HG03103 (cell line): Measurements from ENCODE around the gene TBX2.
"Not testable (repeated sequence)": the region's sequence is repeated elsewhere in the genome, so short reads cannot be mapped to it uniquely, and the experiment has no call there.

Experiments
- ATAC-seq: cut with Tn5 transposase; IDR thresholded peaks from one replicate; pipeline ENCODE4 v1.9.1; 2021; ENCODE audit warnings: low read depth; ENCODE audit not compliant: unreplicated experiment

TBX2 gene

GRCh38 chr17:61425682-61426481 is 26.2 kb downstream of the TBX2 start:
- no peak for ATAC-seq

- ATAC-seq = no peak
Measured at GRCh38 chr17:61426482-61427304, 27.1 kb downstream of the TBX2 start.

- no peak for ATAC-seq
Measured at GRCh38 chr17:61427567-61427966, 27.9 kb downstream of the TBX2 start.

GRCh38 chr17:61429274-61429673 is 29.6 kb downstream of the TBX2 start:
- ATAC-seq = no peak

- not testable (repeated sequence) for ATAC-seq
Measured at GRCh38 chr17:61429831-61430230, 30.2 kb downstream of the TBX2 start.

GRCh38 chr17:61431594-61432311 is 32.1 kb downstream of the TBX2 start:
- no peak for ATAC-seq

- no peak for ATAC-seq
Measured at GRCh38 chr17:61436273-61436672, 36.6 kb downstream of the TBX2 start.

GRCh38 chr17:61436995-61437704 is 37.5 kb downstream of the TBX2 start:
- no peak for ATAC-seq

GRCh38 chr17:61440697-61441096 is 41.1 kb downstream of the TBX2 start:
- no peak for ATAC-seq

- not testable (repeated sequence) for ATAC-seq
Measured at GRCh38 chr17:61441507-61441906, 41.9 kb downstream of the TBX2 start.

GRCh38 chr17:61442136-61442775 is 42.6 kb downstream of the TBX2 start:
- ATAC-seq = no peak

- no peak for ATAC-seq
Measured at GRCh38 chr17:61442878-61443474, 43.3 kb downstream of the TBX2 start.

GRCh38 chr17:61443475-61443882 is 43.8 kb downstream of the TBX2 start:
- ATAC-seq = no peak

GRCh38 chr17:61444075-61444474 is 44.4 kb downstream of the TBX2 start:
- ATAC-seq = no peak

- ATAC-seq = no peak
Measured at GRCh38 chr17:61444831-61445230, 45.2 kb downstream of the TBX2 start.

- ATAC-seq = no peak
Measured at GRCh38 chr17:61447358-61447757, 47.7 kb downstream of the TBX2 start.

- no peak for ATAC-seq
Measured at GRCh38 chr17:61448042-61448441, 48.4 kb downstream of the TBX2 start.

- not testable (repeated sequence) for ATAC-seq
Measured at GRCh38 chr17:61449140-61449539, 49.5 kb downstream of the TBX2 start.
